Activated T-cell treated with anti-CD3 and anti-CD28 coated beads, Interleukin-2, amount 50 U/mL, for 1 hour (primary cell): ENCODE measurements around the gene TRIM14.

ENCODE experiments used
- DNase-seq: peaks from one replicate; pipeline ENCODE4 v3.0.0-alpha.2; 2020

The TRIM14 gene

DNA sequence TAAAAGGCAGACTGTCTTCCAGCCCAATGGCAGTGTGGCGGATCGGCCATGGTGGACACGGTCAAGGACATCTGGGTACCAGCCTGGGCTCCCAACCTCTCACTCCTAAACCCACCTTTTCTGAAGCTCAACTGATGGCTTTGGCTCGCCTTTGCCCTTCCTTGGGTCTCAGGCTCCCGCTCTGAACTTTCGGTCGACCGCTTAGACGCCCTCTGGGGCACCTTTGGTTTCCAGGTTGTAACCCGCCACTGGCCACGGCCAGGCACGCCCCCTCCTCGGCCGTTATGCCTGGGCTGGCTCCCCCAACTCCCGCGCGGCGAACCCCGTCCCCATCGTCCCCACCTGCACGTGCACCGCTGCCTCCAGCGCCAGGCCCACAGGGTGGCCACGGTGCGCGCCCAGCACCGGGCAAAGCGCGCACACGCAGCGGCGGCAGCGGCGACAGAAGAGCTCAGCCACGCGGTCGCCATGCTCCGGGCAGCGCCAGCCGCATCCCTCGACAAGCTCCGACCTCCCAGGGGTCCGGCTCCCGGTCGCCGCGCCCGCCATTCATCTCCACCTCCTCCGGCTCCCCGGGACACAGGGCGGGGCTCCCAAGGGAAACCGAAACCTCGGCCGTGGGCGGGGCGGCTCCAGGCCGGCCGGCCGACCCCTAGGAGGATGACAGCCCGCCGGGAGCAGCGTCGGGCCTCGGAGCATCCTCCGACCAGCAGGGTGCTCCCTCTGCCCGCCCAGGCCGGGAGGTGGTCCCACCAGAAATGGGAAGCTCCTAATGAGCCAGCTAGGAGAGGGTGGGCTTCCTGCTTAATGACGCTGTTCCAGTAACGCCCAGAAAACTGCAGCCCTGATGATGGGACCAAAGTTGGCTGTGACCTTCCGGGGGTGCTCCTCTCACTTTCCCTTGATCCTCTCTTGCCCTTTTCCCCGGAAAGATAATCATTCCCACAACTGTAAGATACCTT, at the start of gene TRIM14:
Gene TRIM14 (minus strand): TSS at position 583 of the 962 bp plus-strand sequence. CDS start 34 bp downstream, at position 549.
- peak; percentile 62 for DNase-seq

GRCh38 chr9:98168153-98168780, 49.2 kb upstream of the TRIM14 start:
- no peak for DNase-seq

- no peak for DNase-seq
Observed at GRCh38 chr9:98164912-98165311, 45.9 kb upstream of the TRIM14 start.

GRCh38 chr9:98162613-98163012, 43.6 kb upstream of the TRIM14 start:
- no peak for DNase-seq

DNA sequence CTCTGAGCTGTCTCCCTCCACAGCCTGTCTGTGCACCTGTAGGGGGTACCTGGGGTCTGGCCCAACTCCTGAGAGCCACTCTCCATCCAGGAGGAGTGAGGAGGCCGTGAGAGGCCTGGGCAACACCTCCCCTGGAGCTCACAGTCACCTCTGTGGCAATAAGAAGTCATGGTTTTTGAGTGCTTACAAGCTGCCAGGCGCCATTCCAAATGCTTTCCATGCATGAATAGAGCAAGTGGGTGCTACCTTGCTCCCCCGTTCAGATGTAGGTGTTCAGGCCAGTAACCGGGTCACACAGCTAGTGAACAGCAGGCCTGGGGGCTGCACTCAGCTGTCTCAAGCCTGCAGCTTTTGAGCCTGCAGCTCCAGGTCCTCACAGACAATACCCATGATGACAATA, 42.8 kb upstream of the TRIM14 start:
- no peak for DNase-seq

DNA sequence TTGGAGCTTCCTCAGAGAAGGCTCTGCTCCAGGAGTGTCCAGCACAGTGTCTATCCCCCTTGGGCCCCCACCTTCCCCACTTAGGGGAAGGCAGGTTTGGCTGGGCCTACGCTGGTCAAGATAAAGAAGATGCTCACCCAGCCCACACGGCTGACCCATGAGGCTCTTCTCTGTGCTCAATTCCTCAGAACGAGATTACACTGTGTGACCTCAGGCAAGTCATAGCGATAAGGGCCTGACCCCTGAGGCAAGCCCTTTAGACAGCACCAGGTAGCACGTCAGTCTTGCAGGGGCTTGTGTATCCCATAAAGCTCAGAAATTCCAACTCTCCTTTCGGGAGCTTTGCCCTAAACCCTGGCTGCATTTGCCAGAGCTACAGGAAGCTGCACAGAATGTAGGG, 40.8 kb upstream of the TRIM14 start:
- DNase-seq = no peak

DNA sequence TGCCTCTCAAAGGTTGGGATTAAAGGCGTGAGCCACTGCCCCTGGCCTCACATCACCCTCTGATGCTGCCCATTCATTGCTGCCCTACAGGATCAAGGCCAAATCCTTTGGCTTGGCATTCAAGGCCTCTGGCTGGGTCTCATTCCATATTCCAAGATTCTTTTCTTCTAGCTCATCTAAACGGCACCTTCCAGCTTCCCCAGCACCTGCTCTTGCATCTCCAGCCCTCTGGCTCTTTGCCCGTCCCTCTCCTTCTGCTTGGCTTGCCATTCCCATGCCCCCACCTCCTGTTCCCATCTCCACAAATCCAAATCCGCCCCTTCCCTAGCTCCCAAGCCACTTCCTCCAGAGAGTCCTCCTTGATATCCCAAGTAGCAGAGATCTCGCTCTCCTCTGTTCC, 40.3 kb upstream of the TRIM14 start:
- no peak for DNase-seq

- no peak for DNase-seq
Observed at GRCh38 chr9:98158071-98158831, 39.2 kb upstream of the TRIM14 start.

GRCh38 chr9:98157372-98157771, 38.4 kb upstream of the TRIM14 start:
- DNase-seq = no peak

DNA sequence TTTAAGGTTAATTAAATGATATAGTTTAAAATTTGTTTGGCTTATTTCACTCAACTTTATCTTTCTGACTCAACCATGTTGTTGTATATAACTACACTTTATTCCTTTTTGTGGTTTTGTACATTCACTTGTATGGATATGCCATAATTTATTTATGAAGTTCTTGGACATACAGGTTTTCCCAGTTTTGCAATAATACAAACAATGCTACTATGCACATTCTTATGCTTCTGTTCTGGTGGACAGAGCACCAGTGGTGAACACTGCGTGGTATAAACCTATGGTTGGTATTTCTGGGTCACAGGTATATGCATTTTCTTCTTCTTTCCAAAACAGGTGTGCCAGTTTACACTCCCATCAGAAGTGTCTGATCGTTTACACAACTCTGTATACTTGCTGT, 35.7 kb upstream of the TRIM14 start:
- DNase-seq = no peak

- no peak for DNase-seq
Observed at GRCh38 chr9:98152526-98152925, 33.5 kb upstream of the TRIM14 start.

DNA sequence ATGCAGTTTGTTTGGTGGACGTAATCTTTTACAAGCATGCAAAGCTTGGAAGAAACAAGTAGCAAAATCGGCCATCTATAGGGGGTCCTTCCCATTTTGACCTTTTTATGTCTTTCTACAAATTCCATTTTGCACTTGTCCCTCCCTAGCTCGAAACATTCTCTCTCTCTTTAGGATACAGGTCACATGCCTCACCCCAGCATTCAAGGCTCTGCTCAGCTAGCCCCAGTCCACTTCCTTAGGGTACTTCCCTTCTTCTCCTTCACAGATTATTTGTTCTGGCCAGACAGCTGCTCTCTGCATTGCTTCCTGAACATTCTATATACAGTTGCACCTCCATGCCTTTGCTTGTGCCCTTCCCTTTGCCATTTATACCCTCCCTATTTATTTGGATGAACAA, 31.7 kb upstream of the TRIM14 start:
- DNase-seq = no peak

DNA sequence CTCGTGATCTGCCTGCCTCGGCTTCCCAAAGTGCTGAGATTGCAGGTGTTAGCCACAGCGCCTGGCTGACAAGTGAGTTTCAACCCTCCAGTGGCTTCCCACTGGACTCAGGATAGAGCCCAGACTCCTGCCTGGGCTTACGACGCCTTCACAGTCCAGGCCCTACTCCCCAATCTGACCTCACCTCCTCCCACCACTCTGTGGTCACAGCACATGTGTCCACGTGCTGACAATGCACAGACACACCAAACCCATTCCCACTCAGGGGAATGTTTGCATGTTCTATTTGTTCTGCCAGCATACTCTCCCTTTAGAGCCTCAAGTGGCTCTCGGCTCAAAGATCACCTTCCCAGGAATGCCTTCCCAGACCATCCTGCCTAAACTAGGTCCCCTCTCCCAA, 31.1 kb upstream of the TRIM14 start:
- no peak for DNase-seq

DNA sequence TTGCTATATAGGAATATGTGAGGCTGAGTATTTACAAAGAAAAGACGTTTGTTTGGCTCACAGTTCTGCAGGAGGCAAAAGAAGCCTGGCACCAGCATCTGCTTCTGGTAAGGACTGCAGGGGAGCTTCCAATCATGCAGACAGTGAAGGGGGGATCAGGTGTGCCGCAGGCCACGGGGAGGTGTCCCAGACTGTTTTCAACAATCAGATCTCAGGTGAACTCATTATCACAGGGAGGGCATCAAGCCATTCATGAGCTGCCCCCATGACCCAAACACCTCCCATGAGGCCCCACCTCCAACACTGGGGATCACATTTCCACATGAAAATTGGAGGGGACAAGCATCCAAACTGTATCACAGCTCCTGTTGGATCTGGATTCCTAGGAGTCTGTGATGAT, 30.4 kb upstream of the TRIM14 start:
- DNase-seq = no peak

DNA sequence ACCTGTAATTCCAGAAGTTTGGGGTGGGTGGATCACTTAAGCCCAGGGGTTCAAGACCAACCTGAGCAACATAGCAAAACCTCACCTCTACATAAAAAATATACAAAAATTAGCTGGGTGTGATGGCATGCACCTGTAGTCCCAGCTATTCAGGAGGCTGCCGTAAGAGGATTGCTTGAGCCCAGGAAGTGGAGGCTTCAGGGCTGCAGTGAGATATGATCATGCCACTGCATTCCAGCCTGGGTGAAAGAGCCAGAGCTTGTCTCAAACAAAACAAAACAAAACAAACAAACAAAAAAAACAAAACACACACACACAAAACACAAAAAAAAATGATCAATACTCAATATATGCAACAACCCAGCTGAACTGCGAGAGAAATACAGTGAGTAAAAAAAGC, 29.5 kb upstream of the TRIM14 start:
- no peak for DNase-seq

GRCh38 chr9:98147582-98147981, 28.6 kb upstream of the TRIM14 start:
- DNase-seq = no peak

- DNase-seq = no peak
Observed at GRCh38 chr9:98146101-98146991, 27.3 kb upstream of the TRIM14 start.

GRCh38 chr9:98144631-98145030, 25.6 kb upstream of the TRIM14 start:
- no peak for DNase-seq

DNA sequence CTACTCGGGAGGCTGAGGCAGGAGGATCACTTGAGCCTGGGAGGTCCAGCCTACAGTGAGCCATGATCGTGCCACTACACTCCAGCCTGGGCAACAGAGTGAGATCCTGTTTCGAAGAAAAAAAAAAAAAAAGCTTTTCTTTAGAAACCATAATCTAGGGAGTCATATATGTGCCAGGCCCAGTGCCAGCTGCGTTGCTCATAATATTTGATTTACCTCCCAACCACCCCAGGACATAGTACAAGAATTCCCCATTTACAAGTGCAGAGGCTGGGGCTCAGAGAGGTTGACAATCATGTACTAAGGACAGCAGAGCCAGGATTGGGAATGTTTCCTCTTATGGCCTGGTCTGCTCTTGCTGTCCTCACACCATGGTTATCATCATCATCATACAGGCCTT, 25.1 kb upstream of the TRIM14 start:
- no peak for DNase-seq

DNA sequence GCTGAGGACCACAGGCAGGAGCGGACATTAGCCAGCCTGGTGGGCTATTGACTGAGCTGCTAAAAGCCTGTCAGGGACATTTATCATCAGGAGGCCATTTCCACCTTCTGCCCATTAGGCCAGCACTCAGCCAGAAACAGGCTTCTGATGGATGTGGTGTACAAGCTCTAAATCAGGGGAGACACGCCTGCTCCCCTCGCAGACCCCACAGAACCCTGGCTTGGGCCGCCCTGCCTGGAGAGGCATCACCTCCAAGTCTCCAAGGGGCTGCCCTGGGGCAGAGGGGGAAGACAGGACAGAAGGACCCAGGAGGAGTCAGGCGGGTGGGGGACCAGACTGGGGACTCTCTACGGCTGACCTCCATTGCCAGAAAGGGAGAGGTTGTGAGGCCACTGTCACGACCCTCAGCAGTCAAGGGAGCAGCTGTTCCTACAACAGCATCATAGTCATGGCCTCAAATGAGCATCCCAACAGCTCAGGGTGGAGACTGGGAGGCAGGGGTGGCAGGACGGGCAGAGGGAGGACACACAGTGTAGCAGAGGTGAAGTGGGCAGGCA, 24.0 kb upstream of the TRIM14 start:
- DNase-seq = no peak

- no peak for DNase-seq
Observed at GRCh38 chr9:98142182-98142907, 23.3 kb upstream of the TRIM14 start.
